GM19468 (cell line): ENCODE results near the gene BMP6.
A peak's percentile ranks its signal among the peaks of the same experiment; 100 is the strongest.

Experiments
- ATAC-seq: cut with Tn5 transposase; IDR thresholded peaks from one replicate; pipeline ENCODE4 v1.9.1; 2021; ENCODE audit warnings: mild to moderate bottlenecking, moderate library complexity, moderate number of reproducible peaks; ENCODE audit not compliant: unreplicated experiment; ENCODE audit errors: extremely low read depth

Gene BMP6

DNA sequence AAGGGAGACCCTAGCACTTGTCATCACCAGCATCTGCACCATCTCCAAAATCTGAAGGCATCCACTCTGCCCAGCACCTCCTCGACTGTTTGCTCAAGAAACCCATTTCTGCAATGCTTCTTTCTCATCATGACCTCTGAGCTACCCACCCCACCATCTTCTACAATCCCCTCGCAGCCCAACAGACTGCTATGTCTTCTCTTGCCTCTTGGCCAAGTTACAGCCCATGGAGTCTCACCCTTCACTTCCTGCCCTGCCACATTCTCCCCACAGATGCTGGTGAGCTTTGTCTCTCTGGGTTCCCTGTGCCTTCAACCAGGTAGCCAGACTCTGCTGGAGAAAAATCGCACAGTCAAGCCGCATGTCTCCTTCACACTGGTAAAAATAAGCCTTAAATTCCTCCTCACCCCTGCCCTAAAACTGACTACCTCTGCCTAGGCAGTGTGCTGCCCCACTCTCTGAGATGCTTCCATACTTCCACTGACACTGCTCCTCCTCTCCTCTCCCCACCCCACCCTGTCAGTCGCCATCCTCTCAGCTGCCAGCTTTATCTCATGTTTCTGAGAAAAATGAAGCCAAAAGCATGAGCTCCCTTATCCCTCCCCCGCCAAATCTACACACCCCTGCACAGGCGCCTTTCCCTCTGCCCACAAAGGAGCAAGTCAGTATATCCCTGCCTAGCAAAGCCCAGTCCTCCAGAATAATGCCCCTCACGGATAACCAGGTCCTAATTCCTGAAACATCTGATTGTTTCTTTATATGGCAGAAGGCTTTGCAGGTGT is 187.0 kb downstream of the BMP6 start:
- no peak for ATAC-seq

DNA sequence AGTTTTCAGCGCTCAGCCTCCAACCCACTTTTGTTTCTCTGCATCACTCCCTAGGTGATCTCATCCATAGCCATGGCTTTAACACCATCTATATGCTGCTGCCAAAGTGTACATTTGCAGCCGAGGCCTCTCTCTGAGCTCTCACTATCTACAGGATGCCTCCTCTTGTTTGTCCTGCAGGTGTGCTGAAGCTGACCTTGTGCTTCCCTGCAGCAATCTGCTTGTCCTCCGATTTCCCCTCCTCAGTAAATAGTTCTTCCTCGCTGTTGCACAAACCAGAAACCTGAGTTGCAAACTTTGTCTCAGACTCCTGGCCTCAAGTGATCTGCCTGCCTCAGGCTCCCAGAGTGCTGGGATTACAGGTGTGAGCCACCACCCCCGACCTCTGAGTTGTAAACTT is 188.4 kb downstream of the BMP6 start:
- no peak for ATAC-seq

DNA sequence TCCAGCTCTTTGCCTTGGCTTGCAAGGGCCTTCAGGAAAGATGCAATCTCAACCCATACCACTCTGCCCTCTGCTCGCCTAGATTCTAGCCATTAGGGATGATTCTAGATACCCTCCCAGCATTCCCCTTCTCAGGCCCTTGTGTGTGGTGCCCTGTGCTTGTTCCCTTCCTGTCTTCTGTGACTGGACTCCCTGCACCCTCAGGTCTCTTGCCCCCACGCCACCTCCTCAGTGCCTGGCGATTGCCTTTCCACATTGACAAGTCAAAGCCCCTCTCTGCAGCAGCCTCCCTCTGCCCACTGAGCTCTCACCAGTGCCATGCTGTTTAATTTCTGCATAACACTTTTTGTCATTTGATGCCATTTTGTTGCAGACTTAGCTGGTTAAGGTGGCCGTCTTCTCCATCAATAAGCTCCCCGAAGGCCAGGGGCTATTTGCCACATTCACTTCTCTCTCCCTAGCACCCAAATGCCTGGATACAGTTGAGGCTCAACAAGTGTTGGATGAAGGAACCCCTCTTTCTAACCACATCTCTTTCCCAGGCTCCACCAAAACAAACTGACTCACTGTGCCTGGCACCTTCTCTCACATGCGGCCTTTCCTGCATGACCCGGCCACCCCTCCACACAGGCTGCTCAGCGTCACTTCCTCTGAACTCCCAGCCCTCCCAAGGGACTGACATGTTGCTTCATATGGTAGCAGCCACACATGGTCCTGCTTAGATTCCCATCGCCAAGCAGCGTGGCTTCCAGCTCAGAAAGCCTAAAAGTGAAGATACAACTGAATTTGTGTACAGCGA is 189.3 kb downstream of the BMP6 start:
- no peak for ATAC-seq

DNA sequence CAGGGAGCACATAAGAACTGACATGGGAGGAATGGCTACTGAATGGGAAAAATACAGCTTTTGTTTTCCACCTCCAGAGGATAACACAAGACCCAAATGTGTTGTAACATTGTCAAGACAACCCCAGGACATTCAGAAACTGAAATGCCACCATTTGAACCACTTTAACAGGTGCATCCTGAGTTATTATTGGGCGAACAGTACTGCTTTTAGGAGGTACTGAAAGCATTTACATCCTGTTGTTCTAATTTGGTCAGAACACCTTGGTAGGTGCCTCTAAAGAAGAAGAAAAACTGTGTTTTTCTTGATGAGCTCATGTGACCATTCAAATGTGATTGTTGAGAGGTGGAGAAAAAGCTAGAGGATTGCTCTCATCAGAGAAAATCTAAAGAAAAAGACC is 191.1 kb downstream of the BMP6 start:
- ATAC-seq = peak; percentile 74

DNA sequence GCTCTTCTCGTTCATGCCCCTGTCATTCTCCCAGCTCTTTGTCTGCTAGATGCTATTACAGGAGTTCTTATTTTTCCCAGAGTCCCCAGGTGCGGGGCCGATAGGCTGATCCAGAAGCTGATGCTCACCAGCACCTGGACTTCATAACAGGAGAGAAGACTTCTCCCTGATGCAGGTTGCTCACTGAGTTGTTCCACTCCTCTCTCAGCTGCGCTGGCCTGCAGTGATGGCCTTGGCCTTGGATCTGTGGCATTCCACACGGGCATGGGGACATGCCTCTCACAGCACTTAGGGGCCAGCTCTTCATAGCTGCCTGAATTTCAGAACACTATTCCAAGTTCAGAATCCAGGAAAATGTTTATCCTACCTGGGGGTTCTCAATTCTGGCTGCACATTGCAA is 191.8 kb downstream of the BMP6 start:
- no peak for ATAC-seq

DNA sequence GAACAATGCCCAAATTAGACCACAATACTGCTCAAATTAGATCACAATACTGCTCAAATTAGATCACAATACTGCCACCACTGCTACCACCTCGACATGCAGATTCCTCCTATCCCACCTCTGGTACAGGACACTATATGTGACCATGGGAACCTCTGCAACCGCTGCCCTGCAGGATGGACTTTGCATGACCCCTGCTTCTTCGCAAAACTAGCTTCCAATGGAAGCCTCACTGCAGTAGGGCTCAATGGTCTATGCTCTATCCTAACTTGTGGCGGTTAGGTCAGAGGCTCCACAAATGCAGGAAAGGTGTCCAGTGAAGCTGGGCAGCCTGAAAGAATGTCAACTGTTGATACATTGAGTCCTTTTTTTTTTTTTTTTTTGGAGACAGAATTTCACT is 192.5 kb downstream of the BMP6 start:
- ATAC-seq = no peak

DNA sequence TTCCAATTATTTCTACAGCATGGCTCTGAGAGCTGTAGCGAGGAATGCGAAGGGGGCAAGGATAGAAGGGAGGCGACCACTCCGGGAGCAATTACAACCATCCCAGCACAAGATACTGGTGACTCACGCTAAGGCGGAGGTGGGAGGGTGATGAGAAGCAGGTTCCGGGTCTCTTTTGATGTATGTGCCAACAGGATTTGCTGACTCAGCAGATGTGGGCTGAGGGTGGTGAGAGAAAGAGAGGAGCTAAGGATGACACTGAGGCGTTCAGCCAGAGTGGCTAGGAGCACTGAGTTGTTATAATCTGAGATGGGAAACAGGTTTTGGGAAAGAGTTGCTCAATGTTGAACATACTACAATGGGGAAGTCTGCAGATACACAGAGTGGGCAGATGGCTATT is 194.0 kb downstream of the BMP6 start:
- no peak for ATAC-seq

DNA sequence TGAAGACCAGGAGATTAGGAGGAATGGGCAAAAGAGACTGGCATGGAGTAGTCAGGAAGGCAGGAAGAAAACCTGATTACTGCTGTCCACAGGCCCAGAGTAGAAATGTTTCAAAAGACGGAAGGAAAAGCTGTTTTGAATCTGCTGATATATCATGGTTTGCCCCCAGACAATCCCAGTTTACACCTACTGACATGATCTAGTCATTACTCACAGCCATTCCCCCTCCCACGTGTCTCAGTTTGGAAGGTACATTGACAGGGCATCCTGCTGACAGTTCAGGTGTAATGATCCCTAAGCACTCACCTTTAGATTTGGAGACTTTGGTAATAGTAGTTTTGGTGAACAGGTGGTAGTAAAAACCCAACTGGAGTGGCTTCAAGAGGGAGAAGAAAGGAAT is 194.5 kb downstream of the BMP6 start:
- no peak for ATAC-seq

DNA sequence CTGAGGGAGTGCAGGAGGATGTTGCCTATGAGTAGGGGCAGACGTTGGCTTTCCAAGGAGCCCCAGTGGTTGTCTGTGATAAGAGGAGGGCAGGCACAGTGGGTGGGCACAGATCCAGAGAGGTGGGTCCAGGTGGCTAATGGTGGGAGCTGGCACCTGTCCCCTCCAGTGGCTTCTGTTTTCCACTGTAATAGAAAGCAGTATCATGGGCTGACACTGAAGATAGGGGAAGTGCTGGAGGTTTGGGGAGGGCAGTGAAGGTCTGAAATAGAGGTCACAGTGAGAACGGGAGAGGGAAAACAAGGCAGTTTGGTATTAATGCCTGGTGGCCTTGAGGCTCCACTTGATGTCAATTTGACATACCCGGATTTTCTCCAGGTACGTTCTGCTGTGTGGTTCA is 195.1 kb downstream of the BMP6 start:
- no peak for ATAC-seq

DNA sequence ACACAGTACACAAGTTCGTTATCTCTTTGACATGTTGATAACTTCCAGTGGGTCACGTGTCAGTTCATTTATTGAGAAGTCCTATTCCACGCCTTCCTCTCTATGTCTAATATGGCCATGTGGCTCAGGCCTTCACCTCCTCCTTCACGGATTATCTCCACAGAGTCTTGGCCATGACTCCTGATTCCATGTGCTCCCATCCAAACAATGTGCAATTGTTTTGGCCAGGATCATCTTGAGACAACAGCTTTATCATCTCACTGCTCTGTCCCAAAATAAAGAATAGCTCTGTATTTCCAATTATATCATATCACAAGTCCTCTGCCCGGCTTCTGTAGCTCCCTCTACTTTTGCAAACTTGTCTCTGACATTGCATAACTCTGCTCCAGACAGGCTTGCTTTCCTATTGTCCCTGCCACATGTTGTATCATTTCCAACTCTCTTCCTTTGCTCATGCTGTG is 195.8 kb downstream of the BMP6 start:
- ATAC-seq = no peak

DNA sequence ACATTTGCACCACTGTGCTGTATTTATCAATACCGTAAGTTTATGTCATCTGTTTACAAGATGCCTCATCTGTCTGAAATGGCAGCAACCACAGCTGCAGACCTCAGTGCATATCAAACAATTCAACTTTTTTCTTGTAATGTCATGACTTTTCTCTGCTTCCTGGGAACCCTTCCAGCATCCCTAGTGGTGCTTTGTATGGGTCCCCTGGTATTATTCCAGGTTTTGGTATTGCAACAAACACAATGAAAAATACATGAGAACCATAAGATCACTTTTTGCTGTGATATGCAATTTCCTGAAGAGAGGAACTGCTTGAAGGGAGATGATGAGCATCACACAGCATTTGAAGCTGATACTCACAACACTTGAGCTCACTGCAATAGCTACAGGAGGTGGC is 196.7 kb downstream of the BMP6 start:
- ATAC-seq = no peak

DNA sequence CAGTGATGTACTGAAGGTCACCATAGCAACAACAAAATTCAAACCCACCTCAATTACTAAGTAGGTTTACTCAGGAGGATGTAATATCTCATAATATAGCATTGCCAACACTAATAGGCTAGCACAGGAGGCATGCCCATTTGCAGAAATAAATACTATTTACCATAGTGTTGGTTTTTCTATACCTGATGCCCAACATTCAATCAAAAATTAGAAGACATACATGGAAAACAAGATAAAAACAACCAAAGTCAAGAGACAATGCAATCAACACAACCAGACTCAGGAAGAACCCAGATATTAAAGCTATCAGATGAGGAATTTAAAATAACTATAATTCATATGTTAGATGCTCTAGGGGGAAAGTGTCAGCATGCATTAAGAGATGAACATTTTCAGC is 199.0 kb downstream of the BMP6 start:
- no peak for ATAC-seq
